ENCODE results near the gene OFD1. TPM values are rescaled to one million over a fixed set of nuclear protein-coding genes. Genes with fewer than 3 reads are reported as not detected.
A peak's percentile ranks its signal among the peaks of the same experiment; 100 is the strongest.

The OFD1 gene
- polyA plus RNA-seq, 1 experiment = 14.1 TPM

DNA sequence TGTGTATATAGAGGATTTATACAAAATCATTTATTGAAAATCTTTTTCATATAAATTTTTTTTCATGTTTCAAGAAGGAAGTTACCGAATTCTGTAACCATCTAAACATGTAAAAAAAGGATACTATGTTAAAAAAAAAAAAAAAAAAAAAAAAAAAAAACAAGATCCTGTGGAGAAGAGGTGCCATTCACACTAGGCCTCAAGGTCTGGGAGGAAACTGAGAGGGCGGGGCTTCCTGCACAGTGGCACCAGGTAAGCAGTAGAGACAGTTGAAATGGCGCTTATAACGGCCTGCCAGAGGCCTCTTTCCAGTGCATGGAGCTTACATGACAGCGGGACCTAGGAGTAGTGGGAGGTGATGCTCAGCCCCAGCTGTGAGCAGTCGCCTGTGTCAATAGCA is 17.6 kb upstream of the OFD1 start:
- H3K27me3 ChIP-seq (ENCODE audit: control insufficient read depth, insufficient read depth, low read length) = no peaks in the 10 kb centered on the region
- ChIA-PET CTCF (no interaction called here), POLR2A (no interaction called here)
- no peak overlapping the region for H3K4me3 ChIP-seq (ENCODE audit: low read depth, low read length)
- H3K9me3 ChIP-seq (ENCODE audit: control insufficient read depth, insufficient read depth, low read length) = no peaks in the 10 kb centered on the region
- DNase-seq (ENCODE audit: low read depth, low spot score) = no peak
- H3K27ac ChIP-seq (ENCODE audit: low read depth, low read length) = peak overlapping the region; percentile 21
- TF ChIP-seq, protein P1, sequence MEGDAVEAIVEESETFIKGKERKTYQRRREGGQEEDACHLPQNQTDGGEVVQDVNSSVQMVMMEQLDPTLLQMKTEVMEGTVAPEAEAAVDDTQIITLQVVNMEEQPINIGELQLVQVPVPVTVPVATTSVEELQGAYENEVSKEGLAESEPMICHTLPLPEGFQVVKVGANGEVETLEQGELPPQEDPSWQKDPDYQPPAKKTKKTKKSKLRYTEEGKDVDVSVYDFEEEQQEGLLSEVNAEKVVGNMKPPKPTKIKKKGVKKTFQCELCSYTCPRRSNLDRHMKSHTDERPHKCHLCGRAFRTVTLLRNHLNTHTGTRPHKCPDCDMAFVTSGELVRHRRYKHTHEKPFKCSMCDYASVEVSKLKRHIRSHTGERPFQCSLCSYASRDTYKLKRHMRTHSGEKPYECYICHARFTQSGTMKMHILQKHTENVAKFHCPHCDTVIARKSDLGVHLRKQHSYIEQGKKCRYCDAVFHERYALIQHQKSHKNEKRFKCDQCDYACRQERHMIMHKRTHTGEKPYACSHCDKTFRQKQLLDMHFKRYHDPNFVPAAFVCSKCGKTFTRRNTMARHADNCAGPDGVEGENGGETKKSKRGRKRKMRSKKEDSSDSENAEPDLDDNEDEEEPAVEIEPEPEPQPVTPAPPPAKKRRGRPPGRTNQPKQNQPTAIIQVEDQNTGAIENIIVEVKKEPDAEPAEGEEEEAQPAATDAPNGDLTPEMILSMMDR (IDR thresholded peaks at IDR 0.05; ENCODE audit: low read depth, low read length) = no peak

DNA sequence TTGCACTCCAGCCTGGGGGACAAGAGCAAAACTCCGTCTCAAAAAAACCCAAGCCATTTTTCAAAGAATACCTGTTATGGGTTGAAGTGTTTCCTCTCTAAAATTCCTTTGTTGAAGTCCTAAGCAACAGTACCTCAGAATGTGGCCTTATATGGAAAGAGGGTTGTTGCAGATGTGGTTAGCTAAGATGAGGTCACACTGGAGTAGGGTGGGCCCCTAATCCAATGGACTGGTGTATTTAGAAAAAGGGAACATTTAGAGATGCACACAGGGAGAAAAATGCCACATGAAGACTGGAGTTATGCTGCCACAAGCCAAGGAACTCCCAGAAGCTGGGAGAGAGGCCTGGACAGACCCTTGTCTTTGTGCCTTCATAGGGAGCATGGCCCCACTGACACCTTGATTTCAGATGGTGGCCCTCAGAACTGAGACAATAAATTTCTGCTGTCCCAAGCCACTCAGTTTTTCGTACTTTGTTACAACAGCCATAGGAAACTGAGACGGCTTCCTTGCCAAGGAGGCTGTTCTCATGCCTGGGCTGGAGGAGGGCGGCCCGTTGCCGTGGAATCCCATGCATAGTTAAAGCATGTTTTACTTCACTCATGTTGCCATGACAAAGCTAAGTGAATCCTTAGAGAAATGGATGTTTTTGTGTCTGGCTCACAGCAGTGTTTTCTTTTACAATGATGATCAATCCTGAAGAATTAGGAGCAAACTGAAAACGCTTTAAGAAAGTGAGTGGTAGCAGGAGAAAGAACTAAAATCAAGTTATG is 16.7 kb upstream of the OFD1 start:
- H3K9me3 ChIP-seq (ENCODE audit: control insufficient read depth, insufficient read depth, low read length) = no peaks in the 10 kb centered on the region
- DNase-seq (ENCODE audit: low read depth, low spot score) = no peak
- ChIA-PET POLR2A (no interaction called here), CTCF (no interaction called here)
- H3K27ac ChIP-seq (ENCODE audit: low read depth, low read length) = peak overlapping the region; percentile 88
- TF ChIP-seq, protein P1 (IDR thresholded peaks at IDR 0.05; ENCODE audit: low read depth, low read length) = no peak
- H3K27me3 ChIP-seq (ENCODE audit: control insufficient read depth, insufficient read depth, low read length) = no peaks in the 10 kb centered on the region
- no peak overlapping the region for H3K4me3 ChIP-seq (ENCODE audit: low read depth, low read length)

DNA sequence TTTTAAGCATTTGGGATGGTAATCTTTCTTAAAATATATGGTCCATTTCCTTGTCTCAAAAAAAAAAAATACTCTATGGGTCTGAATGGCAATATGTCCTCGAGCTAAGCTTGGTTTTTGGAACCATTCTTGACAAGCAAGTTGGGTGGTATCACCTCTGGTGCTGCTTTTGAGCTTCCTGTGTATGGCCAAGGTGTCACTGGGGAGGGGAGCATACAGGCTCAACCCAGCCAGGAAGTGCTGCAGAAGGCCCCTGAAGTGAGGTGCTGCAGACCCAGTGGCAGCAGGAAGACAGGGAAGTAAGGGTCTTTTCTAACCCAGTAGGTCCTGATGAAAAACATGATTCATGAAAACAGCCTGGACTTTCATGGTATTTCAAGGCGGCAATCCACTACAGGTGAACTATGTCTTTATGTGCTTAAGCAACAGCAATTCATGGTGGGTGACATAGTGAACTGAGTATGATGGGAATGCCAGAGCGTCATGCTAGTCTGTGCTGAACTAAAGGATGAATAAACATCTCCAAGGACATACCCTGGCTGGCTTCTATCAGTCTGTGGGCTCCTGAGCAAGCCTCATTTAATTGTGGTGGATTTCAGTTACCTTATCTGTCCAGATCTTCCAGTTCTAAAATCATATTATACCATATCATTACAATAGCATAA is 15.2 kb upstream of the OFD1 start:
- POLR2A ChIA-PET = no interaction called here
- H3K9me3 ChIP-seq (ENCODE audit: control insufficient read depth, insufficient read depth, low read length) = no peaks in the 10 kb centered on the region
- TF ChIP-seq, protein P1 (IDR thresholded peaks at IDR 0.05; ENCODE audit: low read depth, low read length) = no peak
- CTCF ChIA-PET = interaction anchor here (1.2 kb wide), 1 partner anchor 73 kb away, joined by 5 read pairs; no protein-coding TSS in a partner anchor
- H3K4me3 ChIP-seq (ENCODE audit: low read depth, low read length) = no peak overlapping the region
- H3K27me3 ChIP-seq (ENCODE audit: control insufficient read depth, insufficient read depth, low read length) = no peaks in the 10 kb centered on the region
- no peak overlapping the region for H3K27ac ChIP-seq (ENCODE audit: low read depth, low read length)
- DNase-seq (ENCODE audit: low read depth, low spot score) = no peak

DNA sequence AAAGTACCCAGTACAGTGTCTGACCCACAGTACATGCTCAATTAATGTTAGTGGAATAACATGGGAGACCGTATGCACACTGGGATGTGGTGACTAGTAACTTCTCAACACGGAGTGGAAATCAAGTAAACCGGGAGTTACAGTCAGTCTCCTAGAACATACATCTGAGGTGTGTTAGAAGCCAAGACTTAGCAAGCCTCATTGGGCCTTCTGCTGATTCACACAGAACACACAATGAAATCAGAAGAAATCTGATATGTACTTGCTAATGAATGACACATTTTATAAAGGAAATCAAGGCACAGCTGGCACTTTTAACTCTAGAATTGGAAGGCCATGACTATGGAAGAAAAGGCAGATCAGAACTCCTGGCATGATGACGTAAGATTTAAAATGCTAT is 13.2 kb upstream of the OFD1 start:
- POLR2A ChIA-PET = interaction anchor here (0.6 to 1.4 kb wide), 6 partner anchors 13 to 1322 kb away, joined by 3 to 14 read pairs (median 4); partner anchors contain the start of genes OFD1 and TRAPPC2
- Histone ChIP-seq H3K4me3 (ENCODE audit: low read depth, low read length) (no peak overlapping the region), H3K9me3 (ENCODE audit: control insufficient read depth, insufficient read depth, low read length) (no peaks in the 10 kb centered on the region), H3K27ac (ENCODE audit: low read depth, low read length) (peak overlapping the region; percentile 82), H3K27me3 (ENCODE audit: control insufficient read depth, insufficient read depth, low read length) (no peaks in the 10 kb centered on the region)
- CTCF ChIA-PET = interaction anchor here (0.7 kb wide), 1 partner anchor 29 kb away, joined by 5 read pairs; no protein-coding TSS in a partner anchor
- no peak for DNase-seq (ENCODE audit: low read depth, low spot score)
- TF ChIP-seq, protein P1 (IDR thresholded peaks at IDR 0.05; ENCODE audit: low read depth, low read length) = no peak

All from AG04450 (cell line).